HFF-Myc (cell line): ENCODE measurements around the gene RBP5.
A peak's percentile ranks its signal among the peaks of the same experiment; 100 is the strongest.

Experiments used
- DNase-seq: peaks from one replicate; pipeline ENCODE4 v3.0.0-alpha.2; 2011; ENCODE audit warnings: low read depth; ENCODE audit errors: extremely low read depth
- H3K4me3 ChIP-seq: replicated peaks from 2 replicates; pipeline ENCODE4 v1.5.1; 2011; ENCODE audit warnings: low read depth, mild to moderate bottlenecking, control low read depth, low read length
- TF ChIP-seq, protein P1 (sequence below): IDR thresholded peaks from 2 replicates; pipeline ENCODE4 v1.5.1; 2012; ENCODE audit warnings: mild to moderate bottlenecking, low read depth, low read length, control low read depth; ENCODE audit errors: missing control alignments

RBP5 gene, protein sequence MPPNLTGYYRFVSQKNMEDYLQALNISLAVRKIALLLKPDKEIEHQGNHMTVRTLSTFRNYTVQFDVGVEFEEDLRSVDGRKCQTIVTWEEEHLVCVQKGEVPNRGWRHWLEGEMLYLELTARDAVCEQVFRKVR

DNA sequence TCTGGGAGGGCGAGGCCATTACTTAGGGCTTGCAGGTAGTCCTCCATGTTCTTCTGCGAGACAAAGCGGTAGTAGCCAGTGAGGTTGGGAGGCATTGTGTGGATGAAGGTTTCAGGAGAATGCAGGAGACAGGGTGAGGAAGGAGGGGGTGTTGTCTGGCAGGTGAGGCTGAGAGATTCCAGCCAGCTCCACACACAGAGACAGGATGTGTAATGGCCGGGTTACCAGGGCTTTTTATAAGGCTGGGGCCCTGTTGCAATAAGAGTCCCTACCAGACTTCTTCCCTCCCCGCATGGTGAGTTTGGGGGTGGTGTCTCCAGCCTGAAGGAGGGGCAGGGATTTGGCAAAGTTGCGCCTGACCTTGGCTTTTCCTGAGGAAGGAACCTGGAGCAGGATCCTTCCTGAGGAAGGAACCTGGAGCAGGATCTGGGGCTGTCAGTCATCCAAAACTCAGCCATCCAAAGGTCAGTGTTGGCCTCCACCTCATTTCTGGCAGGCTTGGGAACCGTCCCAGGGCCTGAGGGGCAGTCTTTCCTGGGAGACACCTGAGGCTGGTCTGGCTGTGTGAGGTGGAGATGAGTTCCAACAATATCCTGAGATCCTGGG is at the start of gene RBP5:
TSS of gene RBP5 (minus strand) at position 209 of the 606 bp plus-strand sequence. CDS start at position 95, 114 bp downstream.
- peak within 1 kb of the TSS; percentile 53 for H3K4me3 ChIP-seq
- TF ChIP-seq, protein P1, sequence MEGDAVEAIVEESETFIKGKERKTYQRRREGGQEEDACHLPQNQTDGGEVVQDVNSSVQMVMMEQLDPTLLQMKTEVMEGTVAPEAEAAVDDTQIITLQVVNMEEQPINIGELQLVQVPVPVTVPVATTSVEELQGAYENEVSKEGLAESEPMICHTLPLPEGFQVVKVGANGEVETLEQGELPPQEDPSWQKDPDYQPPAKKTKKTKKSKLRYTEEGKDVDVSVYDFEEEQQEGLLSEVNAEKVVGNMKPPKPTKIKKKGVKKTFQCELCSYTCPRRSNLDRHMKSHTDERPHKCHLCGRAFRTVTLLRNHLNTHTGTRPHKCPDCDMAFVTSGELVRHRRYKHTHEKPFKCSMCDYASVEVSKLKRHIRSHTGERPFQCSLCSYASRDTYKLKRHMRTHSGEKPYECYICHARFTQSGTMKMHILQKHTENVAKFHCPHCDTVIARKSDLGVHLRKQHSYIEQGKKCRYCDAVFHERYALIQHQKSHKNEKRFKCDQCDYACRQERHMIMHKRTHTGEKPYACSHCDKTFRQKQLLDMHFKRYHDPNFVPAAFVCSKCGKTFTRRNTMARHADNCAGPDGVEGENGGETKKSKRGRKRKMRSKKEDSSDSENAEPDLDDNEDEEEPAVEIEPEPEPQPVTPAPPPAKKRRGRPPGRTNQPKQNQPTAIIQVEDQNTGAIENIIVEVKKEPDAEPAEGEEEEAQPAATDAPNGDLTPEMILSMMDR = no peak
- DNase-seq = no peak

DNA sequence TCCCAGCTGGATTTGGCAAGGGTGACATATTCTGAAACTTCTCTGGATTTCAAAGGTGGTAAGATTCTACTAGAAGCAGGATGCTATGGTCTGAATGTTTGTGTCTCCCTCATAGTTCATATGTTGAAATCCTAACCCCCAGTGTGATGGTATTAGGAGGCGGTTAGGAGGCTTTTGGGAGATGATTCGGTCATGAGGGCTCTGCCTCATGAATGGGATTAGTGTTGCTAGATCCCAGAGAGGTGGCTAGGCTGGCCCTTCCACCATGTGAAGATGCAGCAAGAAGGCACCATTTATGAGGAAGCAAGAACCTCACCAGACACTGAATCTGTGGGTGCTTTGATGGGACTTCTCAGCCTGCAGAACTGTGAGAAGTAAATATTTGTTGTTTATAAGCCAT is 49.8 kb upstream of the RBP5 start:
- no peak for DNase-seq
- no peak overlapping the region for H3K4me3 ChIP-seq
- TF ChIP-seq, protein P1 = no peak

DNA sequence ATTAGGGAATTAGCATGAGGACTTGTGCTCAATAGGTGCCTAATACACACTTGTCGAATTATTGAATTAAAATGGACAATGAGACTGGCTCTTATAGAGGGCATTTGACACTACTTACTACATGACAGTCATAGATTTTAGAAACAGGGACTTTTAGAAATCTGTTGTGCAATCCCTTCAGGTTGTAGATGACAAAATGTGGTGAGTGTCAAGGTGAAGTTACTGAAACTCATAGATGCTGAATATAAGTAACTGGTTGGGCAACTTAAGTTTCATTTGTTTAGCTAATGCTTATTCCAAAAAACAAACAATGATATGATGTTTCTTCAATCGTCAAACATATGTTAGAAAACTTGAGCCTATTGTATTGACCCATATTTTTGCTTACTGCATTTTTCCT is 47.9 kb upstream of the RBP5 start:
- no peak for DNase-seq
- TF ChIP-seq, protein P1 = no peak

DNA sequence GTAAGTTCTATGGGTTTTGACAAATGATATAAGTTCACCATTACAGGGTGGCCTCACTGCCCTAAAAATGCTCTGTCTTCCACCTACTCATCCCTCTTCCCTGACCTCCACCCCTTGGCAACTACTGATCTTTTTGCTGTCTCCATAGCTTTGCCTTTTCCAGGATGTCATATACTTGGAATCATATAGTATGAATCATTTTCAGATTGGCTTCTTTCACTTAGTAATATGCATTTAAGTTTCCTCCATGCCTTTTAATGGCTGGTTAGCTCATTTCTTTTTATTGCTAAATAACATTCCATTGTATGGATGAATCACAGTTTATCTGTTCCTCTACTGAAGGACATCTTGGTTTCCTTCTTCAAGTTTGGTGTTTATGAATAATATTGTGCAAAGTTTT is 46.8 kb upstream of the RBP5 start:
- TF ChIP-seq, protein P1 = no peak
- no peak overlapping the region for H3K4me3 ChIP-seq
- DNase-seq = no peak

More for the DNA sequence above, 47.9 kb upstream of the RBP5 start:
- H3K4me3 ChIP-seq = no peak overlapping the region

DNA sequence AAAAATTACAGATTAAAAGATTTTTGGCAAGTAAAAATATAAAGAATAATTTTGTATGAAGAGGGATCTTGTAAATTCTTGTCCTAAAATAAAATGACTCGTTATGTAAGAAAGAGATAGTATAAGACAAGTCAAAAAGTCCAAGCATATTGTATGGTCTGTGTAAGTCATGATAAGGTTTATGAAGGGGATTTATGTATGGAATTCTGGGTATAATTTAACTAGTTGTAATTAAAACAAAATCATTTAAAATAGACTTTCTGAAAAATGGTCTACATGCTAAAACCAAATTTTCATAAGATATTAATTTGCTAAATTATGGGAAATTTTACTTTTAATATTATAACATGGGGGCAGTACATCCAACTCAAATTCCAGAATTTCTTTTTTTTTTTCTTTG is 43.2 kb upstream of the RBP5 start:
- no peak for DNase-seq
- H3K4me3 ChIP-seq = no peak overlapping the region
- TF ChIP-seq, protein P1 = no peak

DNA sequence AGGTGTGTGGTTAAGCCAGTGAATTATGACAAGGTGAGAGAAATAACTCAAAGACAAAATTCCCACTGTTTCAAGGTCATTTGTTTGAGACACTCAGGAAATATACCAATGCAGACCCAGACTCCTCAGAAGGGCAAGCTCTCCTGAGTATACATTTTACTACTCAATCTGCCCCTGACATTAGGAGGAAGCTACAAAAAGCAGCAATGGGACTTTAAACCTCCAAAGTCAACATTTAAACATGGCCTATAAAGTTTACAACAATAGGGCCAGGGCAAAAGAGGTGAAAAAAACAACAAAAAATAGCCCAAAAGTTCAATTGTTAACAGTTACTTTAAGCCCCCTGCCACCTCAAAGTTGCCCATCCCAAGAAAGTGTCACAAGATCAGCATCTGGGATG is 41.3 kb upstream of the RBP5 start:
- TF ChIP-seq, protein P1 = no peak
- H3K4me3 ChIP-seq = no peak overlapping the region
- no peak for DNase-seq
